GM23248 (cell line): Measurements from ENCODE around the gene BACE2. TPM values are rescaled to one million over a fixed set of nuclear protein-coding genes. Genes with fewer than 3 reads are reported as not detected.
A peak's percentile ranks its signal among the peaks of the same experiment; 100 is the strongest.

Experiments
- DNase-seq: peaks from one replicate; pipeline ENCODE4 v3.0.0-alpha.2; 2015
- H2AFZ ChIP-seq: fragments of 200-600 bp; sonication (generic); 2 replicates; pipeline ENCODE4 v1.6.1; 2016; ENCODE audit warnings: antibody characterized with exemption
- H3F3A ChIP-seq: fragments of 200-600 bp; sonication (generic); 2 replicates; pipeline ENCODE4 v1.6.1; 2016; ENCODE audit warnings: mild to moderate bottlenecking, antibody characterized with exemption, mixed run types; ENCODE audit not compliant: insufficient read depth
- H3K27ac ChIP-seq: fragments of 200-600 bp; sonication (generic); 2 replicates; pipeline ENCODE4 v1.5.1; 2016; ENCODE audit warnings: mild to moderate bottlenecking
- H3K27me3 ChIP-seq: fragments of 200-600 bp; sonication (generic); replicated peaks from 2 replicates; pipeline ENCODE4 v1.6.1; 2016; ENCODE audit warnings: mild to moderate bottlenecking; ENCODE audit not compliant: insufficient read depth
- H3K36me3 ChIP-seq: fragments of 200-600 bp; sonication (generic); 2 replicates; pipeline ENCODE4 v1.6.1; 2016; ENCODE audit warnings: low read depth, mild to moderate bottlenecking
- H3K4me1 ChIP-seq: fragments of 200-600 bp; sonication (generic); 2 replicates; pipeline ENCODE4 v1.6.1; 2016; ENCODE audit warnings: mild to moderate bottlenecking; ENCODE audit not compliant: insufficient read depth
- H3K4me2 ChIP-seq: fragments of 200-600 bp; sonication (generic); one replicate; pipeline ENCODE4 v1.6.1; 2016; ENCODE audit warnings: mild to moderate bottlenecking; ENCODE audit not compliant: unreplicated experiment
- H3K4me3 ChIP-seq: fragments of 200-600 bp; sonication (generic); 2 replicates; pipeline ENCODE4 v1.5.1; 2016; ENCODE audit warnings: mild to moderate bottlenecking
- H3K79me2 ChIP-seq: fragments of 200-600 bp; sonication (generic); 2 replicates; pipeline ENCODE4 v1.6.1; 2016; ENCODE audit warnings: mild to moderate bottlenecking; ENCODE audit not compliant: insufficient read depth
- H3K9ac ChIP-seq: fragments of 200-600 bp; sonication (generic); 2 replicates; pipeline ENCODE4 v1.6.1; 2016; ENCODE audit warnings: mild to moderate bottlenecking
- H3K9me2 ChIP-seq: fragments of 200-600 bp; sonication (generic); 2 replicates; pipeline ENCODE4 v1.6.1; 2016; ENCODE audit warnings: mixed run types, mild to moderate bottlenecking, moderate library complexity; ENCODE audit not compliant: insufficient read depth
- H3K9me3 ChIP-seq: fragments of 200-600 bp; sonication (generic); one replicate; pipeline ENCODE4 v1.6.1; 2017; ENCODE audit warnings: low read depth
- H4K20me1 ChIP-seq: fragments of 200-600 bp; sonication (generic); 2 replicates; pipeline ENCODE4 v1.6.0; 2016; ENCODE audit not compliant: insufficient read depth
- EZH2 ChIP-seq: fragments of 200-600 bp; sonication (generic); IDR thresholded peaks from 2 replicates; pipeline ENCODE4 v1.6.1; 2018; ENCODE audit warnings: antibody characterized with exemption, mild to moderate bottlenecking; ENCODE audit not compliant: insufficient read depth, poor library complexity, severe bottlenecking
- EZH2phosphoT487 ChIP-seq: fragments of 200-600 bp; sonication (generic); IDR thresholded peaks from 2 replicates; pipeline ENCODE4 v1.6.1; 2018; ENCODE audit warnings: antibody characterized with exemption, moderate library complexity, mild to moderate bottlenecking, low read depth; ENCODE audit not compliant: insufficient read depth
- WGBS, 2 experiments: methylation state at CpG; one replicate each; pipeline ENCODE4 v1.1.6; 2015 to 2017; ENCODE audit warnings: low lambda C conversion rate in 2 of 2, low coverage in 1 of 2; ENCODE audit errors: missing lambda C conversion rate in 2 of 2; 5-methylcytosine and 5-hydroxymethylcytosine counted together
- in situ Hi-C: fragments of 300-500 bp; cut with MboI; formaldehyde crosslinking; loops from 2 replicates; pipeline ENCODE4 v1.15.0; 2020
- polyA plus RNA-seq: library from polyadenylated mRNA; unstranded; fragments of >200 nt; fragmentation: Nextera tagmentation; extraction: Ambion mirVana; gene quantifications from 2 replicates; pipeline ENCODE4 v1.2.1, GENCODE V29; 2016
- total RNA-seq: library from RNA; depleted of rRNA; stranded (reverse); fragments of >200 nt; shearing (Covaris generic); gene quantifications from 2 replicates; pipeline ENCODE4 v1.2.3, GENCODE V29; 2014

The BACE2 gene
- total and polyA plus RNA-seq, 2 experiments from 2014 or later = 69.5 to 97.8 TPM

GRCh38 chr21:41282412-41282811 lies 114.5 kb downstream of the BACE2 start:
- Histone ChIP-seq H2AFZ (no peak overlapping the region), H3K27ac (no peak overlapping the region), H3K9me3 (no peaks in the 10 kb centered on the region), H3K4me1 (peaks cover 9% of the 10 kb centered on the region; the same call in 1 of the 2 replicates), H3K79me2 (no peaks in the 10 kb centered on the region), H3K4me2 (no peak overlapping the region), H3K36me3 (no peaks in the 10 kb centered on the region), H3K4me3 (no peak overlapping the region), H4K20me1 (no peaks in the 10 kb centered on the region), H3F3A (peaks cover 9% of the 10 kb centered on the region; the same call in 1 of the 2 replicates), H3K27me3 (0 out of 2 replicates have a peak, but pooled peaks cover 4% of the 10 kb centered on the region), H3K9ac (no peak overlapping the region), H3K9me2 (no peaks in the 10 kb centered on the region)
- in situ Hi-C loops = loop anchor here (25.0 kb wide), 1 partner anchor 530 kb away; no protein-coding TSS in a partner anchor
- WGBS, 2 experiments = 80 to 87% methylated on average over 3 of the region's 3 CpGs
- TF ChIP-seq EZH2phosphoT487 = no peak
- TF ChIP-seq EZH2 = no peak
- DNase-seq = no peak

DNA sequence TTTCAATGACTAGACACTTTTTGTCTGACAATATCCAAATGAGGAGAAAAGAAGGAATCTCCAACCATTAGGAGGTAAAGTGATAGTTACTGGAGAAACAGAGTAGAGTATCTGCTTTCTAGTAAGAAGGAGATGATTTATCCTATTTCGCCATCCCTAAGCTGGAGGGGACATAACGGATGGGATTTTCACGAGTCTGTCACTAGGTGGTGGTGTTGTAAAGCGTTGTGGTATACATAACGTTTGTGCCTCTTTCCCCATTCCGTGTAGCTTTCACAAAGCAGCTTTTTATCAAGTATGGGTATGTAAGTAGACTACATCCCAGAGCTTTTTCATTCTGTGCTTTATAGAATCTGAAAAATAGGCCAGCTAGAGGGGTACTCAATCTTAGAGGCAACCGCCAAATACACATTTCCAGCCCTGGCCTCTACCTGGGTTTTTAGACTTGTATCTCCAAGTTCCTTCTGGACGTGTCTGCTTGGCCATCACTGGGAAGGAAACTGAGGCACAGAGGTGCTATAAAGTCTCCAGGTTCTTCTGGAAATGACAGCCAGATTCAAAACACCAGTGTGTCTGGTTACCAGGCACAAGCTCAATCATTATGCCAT lies 115.4 kb downstream of the BACE2 start:
- Histone ChIP-seq H3K9me3 (no peaks in the 10 kb centered on the region), H3F3A (peaks cover 7% of the 10 kb centered on the region; the same call in 1 of the 2 replicates), H3K36me3 (no peaks in the 10 kb centered on the region), H3K9ac (no peak overlapping the region), H3K79me2 (no peaks in the 10 kb centered on the region), H3K4me1 (peaks cover 9% of the 10 kb centered on the region; the same call in 1 of the 2 replicates), H3K4me3 (no peak overlapping the region), H3K27ac (no peak overlapping the region), H3K27me3 (0 out of 2 replicates have a peak, but pooled peaks cover 4% of the 10 kb centered on the region), H3K9me2 (no peaks in the 10 kb centered on the region), H3K4me2 (no peak overlapping the region), H4K20me1 (no peaks in the 10 kb centered on the region), H2AFZ (no peak overlapping the region)
- DNase-seq = peak; percentile 91
- in situ Hi-C loops = loop anchor here (25.0 kb wide), 1 partner anchor 529 kb away; no protein-coding TSS in a partner anchor
- 18 to 20% methylated on average over 8 of the region's 8 CpGs for WGBS, 2 experiments
- TF ChIP-seq EZH2phosphoT487 = no peak
- TF ChIP-seq EZH2 = no peak

DNA sequence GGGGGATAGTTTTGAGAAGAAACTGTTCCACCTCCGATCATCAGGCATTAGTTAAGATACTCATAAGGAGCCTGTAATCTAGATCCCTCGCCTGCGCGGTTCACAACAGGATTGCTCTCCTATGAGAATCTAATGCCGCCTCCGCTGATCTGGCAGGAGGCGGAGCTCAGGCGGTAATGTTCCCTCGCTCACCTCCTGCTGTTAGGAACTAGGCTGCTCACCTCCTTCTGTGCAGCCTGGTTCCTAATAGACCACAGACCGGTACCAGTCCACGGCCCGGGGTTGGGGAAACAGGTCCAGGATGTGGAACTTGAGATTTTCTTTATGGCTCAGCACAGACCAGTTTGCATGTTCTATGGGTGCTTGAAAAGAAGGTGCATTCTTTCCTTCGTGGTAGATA lies 121.5 kb downstream of the BACE2 start:
- TF ChIP-seq EZH2 (no peak), EZH2phosphoT487 (no peak)
- H3K9me3 ChIP-seq = no peaks in the 10 kb centered on the region
- no peaks in the 10 kb centered on the region for H3F3A ChIP-seq
- no peaks in the 10 kb centered on the region for H4K20me1 ChIP-seq
- 87 to 90% methylated on average over 13 of the region's 13 CpGs for WGBS, 2 experiments
- H3K79me2 ChIP-seq = no peaks in the 10 kb centered on the region
- no peak for DNase-seq
- H3K4me3 ChIP-seq = no peak overlapping the region
- no peak overlapping the region for H3K9ac ChIP-seq
- no peak overlapping the region for H3K4me2 ChIP-seq
- in situ Hi-C loops = loop anchor here (5.0 to 25.0 kb wide), 2 partner anchors 173 to 523 kb away; no protein-coding TSS in a partner anchor
- H3K36me3 ChIP-seq = no peaks in the 10 kb centered on the region
- peaks cover 25% of the 10 kb centered on the region for H3K27me3 ChIP-seq
- no peaks in the 10 kb centered on the region for H3K4me1 ChIP-seq
- no peaks in the 10 kb centered on the region for H3K9me2 ChIP-seq
- no peak overlapping the region for H2AFZ ChIP-seq
- H3K27ac ChIP-seq = no peak overlapping the region

DNA sequence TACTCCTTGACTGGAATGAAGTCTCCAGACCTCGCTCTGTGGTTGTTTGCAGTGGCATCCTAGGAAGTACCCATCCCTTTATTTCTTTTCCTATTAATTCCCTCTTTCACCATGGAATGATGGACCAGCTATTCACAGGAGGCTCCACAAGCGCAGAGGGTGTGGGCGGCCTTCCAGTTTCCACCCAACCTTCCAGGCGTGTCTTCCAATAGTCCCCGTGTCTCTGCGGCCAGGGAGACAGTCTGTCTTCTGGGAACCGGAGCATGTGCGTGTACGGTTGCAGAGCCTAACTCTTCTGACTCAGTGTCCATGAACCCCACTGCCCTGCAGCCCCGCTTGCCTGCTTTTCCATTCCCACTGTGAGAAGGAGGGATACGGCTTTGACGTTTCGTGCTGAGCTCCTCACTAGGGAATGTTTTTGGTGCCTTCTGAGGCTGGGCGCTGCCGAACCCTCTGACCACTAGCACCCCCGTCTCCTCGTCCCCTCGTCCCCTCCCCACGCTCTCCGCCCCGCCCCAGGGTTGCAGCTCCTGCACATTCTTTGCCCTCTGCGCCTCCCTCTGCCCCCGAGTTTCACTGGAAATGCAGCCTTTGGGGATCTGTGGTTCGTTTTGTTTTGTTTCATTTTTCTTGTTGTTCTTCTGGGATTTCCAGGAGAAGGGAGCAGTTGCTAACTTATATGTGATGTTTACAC lies 122.3 kb downstream of the BACE2 start:
- Histone ChIP-seq H3K4me1 (no peaks in the 10 kb centered on the region), H2AFZ (peak overlapping the region; percentile 17; the same call in 1 of the 2 replicates), H3K27ac (no peak overlapping the region), H3K4me2 (peak overlapping the region; percentile 32), H3K79me2 (no peaks in the 10 kb centered on the region), H3K36me3 (no peaks in the 10 kb centered on the region), H4K20me1 (no peaks in the 10 kb centered on the region), H3F3A (no peaks in the 10 kb centered on the region), H3K4me3 (peak overlapping the region; percentile 51), H3K9ac (0 out of 2 replicates have a peak overlapping the region, but pooled peaks have one; percentile 18), H3K9me2 (no peaks in the 10 kb centered on the region), H3K27me3 (peaks cover 27% of the 10 kb centered on the region), H3K9me3 (no peaks in the 10 kb centered on the region)
- TF ChIP-seq EZH2 (no peak), EZH2phosphoT487 (no peak)
- peak; percentile 19 for DNase-seq
- in situ Hi-C loops = loop anchor here (25.0 kb wide), 1 partner anchor 522 kb away; no protein-coding TSS in a partner anchor
- 38 to 43% methylated on average over 22 to 24 of the region's 24 CpGs for WGBS, 2 experiments
